GM21515 (cell line): ENCODE data around the gene PAOX.

Experiments used
- ATAC-seq: cut with Tn5 transposase; IDR thresholded peaks from one replicate; pipeline ENCODE4 v1.9.1; 2021; ENCODE audit not compliant: unreplicated experiment

The PAOX gene

DNA sequence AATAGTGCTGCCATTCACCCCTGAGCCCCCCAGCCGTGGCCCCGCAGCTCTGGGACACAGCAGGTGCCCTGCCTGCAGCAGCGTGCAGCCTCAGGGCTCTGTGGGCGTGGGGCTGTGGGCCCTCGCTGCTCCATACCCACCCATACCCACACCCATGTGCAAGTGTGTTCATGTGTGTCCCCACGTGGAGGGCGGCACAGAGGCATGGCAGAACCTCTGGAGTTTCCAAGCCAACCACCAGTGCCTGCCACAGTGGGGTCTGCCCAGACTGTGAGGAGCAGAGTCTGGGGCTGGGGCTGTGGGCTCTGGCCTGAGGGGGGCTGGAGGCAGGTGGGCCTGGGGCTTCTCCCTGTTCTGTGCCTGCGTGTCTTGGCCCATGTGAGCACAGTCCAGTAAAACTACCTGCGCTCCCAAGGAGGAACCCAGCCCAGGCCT, 29.5 kb upstream of the PAOX start:
- ATAC-seq = no peak

DNA sequence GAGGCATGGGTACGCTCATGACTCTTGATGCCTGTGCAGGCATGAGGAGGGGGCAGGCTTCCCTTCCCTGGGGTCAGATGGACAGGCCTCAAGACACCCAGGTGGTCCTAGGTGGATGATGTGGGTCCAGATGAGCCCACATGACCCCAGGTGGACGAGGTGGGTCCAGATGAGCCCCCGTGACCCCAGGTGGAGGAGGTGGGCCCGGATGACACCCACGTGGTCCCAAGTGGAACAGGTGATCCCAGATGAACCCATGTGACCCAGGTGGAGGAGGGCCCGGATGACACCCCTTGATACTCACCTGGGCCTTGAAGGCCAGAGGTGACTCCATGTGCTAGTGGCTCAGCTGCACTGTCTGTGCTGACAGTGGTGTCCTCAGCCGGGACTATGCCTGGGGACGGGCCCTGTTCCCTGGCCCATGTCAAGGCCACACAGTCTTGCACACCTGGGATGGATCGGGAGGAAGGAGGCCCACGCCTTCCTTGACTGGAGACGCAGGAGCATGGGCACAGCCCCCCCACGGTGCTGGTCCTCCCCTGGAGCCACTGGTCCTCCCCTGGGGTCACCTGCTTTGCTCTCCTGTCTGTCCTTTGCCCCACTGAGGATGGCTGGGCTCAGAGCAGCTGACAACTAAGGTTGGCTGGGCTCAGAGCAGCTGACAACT, 28.6 kb upstream of the PAOX start:
- no peak for ATAC-seq

DNA sequence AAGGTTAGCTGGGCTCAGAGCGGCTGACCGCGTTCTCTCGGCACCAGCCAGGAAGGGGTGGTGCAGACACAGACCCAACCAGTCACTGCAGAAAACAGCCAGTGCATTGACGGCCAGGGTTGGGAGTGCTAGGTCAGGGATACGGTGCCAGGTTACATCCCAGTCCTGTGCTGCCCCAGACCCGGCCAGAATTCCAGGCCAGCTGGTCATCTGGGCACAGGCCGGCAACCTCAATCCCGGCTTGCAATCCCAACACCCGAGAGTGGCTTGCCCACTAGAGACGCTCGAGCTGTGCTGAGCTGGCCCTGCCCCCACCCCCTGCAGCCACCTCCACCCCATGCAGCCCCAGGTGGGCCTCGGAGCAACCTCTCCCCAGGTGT, 28.1 kb upstream of the PAOX start:
- no peak for ATAC-seq

DNA sequence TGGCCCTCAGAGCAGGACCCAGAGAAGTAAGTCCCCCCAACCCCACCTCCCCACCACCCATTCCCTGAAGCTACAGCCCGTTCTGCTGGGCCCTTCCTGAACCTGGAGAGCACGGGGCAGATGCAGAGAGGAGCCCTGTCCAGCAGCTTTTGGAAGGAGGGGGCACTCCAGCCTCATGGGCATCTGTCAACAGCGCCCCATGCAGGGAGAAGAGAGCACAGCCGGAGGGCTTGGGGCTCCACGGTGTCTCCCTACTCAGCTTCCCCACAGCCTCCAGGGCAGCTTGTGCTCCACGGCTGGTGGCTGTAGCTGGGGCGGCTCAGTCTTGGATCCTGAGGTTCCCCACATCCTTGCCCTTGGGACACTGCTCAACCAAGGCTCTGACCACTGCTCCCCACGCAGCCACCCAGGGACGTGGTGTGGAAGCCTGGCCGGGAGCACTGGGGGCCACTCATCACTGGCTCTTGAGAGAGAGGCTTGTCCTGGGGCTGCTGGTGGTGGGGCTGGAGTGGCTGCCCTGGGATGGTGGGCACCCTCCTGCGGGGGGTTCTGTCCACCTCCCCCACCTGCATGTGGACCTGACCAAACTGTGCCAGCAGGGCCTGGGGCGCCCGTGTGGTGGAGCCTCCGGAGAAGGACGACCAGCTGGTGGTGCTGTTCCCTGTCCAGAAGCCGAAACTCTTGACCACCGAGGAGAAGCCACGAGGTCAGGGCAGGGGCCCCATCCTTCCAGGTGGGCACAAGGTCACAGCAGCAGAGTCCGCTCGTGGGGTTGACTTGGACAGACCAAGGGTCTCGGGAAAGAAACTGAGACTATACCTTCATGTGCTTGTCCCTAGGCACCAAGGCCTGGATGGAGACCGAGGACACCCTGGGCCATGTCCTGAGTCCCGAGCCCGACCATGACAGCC, 27.4 kb upstream of the PAOX start:
- no peak for ATAC-seq

DNA sequence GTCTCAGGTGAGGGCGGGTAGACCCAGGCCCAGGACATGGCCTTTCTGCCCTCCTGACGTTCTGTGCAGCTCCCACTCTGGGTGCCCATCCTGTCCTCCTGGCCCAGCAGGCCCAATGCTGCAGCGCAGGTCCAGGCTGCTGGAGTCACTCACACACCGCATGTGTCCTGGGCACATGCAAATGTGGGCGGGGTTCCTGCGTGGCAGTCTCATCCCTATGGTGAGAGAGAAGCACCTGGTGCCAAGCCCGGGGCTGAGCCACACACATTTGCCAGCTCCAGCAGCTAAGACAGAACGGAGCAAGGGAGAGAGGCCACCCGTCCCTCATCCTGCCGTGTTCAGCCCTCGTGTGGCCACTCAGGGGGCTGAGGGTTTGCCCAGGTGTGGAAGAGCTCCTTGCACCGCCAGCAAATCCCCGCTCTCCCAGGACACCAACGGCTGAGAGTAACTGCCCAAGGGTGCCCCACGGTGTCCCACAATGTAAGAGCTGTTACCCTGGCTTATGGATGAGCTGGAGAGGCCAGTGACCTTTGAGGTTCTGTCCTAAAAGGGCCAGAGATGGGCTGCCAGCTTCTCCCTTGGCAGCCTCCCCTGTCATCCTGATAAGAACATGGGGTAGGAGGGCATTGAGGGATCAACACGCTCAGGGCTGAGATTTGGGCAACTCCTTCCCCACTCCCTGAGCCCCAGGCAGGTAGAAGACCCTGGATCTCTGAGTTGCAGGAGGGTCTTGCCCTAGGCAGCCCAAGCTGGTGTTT, 25.7 kb upstream of the PAOX start:
- no peak for ATAC-seq

DNA sequence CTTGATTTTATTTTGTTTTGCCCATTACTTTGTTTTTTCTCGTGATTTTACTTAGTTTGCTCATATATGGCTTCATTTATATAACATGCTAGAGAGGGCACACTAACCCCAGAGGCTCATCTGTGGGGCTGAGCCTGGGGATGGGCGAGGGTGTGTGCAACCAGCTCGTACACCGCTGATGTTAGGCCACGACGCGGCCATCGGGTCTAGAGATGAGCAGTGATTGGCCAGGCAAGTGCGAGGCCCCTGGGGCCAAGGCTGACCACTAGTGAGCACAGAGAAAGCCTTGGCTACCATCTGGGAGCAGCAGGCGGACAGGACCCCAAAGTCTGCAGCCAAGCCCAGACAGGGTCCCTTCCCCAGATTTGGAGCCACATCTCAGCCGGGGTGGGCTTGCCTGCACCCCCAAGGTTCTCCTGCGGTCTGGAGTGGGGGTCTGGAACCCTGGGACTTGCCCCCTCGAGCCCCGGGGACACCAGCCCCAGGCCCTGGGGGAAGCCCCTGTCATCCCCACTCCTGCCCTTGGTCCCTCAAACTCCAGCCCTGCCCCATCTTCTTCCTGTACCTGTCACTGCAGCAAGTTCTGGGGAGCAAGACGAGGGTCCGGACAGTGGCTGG, 25.0 kb upstream of the PAOX start:
- no peak for ATAC-seq

DNA sequence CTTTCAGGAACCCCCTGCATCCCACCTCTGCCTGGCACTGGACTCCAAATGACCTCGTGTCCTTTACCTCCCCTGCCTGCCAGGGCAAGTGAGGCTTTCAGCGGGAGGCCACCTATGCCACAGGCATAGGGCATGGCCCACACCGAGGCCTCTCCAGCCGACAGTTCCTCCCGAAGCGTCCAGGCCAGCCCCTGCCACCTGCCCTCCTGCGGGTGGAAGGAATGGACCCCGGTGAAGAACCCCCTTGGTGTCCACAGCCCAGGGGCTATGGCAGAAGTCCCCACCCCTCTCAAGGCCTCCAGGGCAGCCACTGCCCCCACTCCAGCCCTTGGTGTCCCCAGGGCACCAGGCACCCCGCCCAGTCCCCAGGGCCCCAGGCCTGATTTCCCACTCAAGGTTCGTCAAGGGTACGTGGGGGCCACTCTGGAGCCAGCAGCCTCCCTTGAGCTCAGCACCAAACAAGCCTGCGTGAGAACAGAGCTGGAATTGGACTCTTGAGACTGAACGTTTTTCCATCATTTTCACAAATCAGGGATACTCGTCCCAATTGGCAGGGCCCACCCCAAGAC, 24.3 kb upstream of the PAOX start:
- no peak for ATAC-seq

DNA sequence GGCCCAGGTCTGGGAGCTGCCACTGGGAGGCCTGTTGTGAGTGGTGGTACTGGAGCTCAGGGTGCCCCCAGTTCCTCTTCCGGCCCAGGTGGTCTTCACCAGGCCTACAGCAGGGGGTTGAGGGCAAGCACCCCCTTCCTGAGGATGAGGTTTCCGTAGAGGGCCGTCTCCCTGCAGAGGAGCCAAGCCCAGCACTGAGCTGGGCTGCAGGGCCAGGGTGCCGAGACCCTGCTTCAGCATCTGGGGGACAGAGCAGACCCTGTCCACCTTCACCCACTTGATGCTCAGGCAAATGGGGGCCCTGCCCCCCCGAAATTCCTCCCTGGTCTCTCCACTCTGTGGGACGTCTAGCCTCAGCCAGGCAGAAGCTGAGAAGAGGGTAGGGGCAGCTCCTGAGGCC, 23.8 kb upstream of the PAOX start:
- no peak for ATAC-seq

DNA sequence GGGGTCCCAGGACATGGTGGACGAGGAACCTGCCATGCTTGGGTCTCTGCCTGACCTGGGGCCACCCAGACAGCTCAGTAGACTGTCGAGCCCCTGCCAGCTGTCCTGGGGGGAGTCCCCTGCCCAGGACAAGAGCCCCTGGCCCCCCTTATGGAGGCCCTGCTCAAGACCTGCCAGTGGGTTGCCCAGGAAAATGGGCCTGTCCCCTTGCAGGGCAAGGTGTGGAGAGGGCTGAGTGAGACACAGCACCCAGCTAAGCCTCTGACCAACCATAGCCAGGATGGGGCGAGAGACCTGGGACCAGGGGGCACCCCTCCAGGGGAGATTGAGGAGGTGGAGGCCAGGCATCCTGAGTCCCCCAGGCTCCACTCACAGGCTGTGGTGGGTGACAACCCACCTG, 23.1 kb upstream of the PAOX start:
- no peak for ATAC-seq

DNA sequence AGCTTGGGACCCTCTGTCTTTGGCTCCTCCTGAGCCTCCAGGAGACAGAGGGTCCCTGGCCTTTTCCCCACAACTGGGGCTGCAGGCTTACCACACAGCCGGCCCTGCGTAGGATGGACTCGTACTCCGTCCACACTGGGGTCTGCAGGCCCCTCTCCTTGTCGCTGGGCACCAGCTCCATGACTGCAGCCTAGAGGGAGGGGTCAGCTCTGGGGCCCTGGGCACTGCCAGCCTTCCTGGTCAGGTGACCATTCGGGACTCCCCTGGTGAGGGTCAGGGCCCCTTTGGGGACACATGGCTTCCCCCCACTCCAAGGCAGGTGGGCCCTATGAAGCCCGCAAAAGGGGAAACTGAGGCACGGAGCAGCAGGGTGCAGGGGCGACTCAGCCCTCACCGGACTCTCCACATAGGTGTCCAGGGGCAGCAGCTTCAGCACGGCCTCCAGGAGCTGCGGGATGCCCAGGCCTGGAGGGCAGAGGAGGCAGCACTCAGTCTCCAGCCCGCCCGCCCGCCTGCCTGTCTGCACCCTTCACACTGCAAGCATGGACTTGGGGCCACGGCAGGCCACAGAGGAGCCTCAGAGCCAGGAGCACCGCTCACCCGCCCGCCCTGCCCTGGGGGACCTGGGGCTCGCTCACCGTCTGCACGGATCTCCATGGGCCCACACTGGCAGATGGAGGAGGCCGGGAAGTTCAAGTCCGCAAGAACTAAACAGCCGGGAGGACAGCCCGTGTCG, 22.3 kb upstream of the PAOX start:
- no peak for ATAC-seq

DNA sequence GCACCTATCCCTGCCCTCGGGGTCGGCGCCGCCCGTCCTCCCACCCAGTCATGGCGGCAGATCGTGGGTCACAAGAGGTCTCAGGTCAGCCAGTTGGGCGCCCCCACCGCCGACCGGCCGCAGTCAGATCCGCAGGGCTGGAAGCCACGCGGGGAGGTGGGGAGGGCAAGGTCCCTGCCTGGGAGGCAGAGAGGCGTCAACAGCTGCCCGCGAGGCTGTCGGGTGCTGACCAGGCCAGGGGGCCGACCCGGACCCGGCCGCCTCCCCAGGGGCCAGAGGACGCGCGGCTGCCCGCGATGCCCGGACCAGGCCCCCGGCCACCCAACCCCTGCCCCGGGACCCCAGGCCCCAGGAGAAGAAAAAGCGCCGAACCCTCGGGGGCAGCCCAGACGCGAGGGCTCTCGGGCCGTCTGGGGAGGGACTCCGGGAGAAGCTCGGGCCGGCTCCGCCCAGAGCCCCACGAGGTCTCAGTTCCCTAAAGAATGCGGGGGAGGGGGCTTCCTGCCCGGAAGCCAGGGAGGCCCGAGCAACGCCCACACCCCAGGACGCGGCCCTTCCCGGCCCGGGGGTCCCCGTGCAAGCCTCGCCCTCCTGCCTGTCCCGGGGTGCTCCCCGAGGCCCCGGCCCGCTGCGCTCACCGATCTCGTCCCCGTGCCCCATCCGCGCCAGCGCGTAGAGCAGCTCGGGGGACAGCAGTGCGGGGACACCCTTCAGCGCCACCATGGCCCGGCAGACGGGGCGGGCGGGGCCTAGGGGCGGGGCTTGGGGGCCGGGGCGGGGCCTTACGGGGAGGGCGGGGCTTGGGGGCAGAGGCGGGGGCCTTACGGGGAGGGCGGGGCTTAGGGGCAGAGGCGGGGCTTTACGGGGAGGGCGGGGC, 21.5 kb upstream of the PAOX start, which contains the start of gene FUOM:
TSS of gene FUOM (minus strand) at position 735 of the 877 bp plus-strand sequence. CDS start at position 723, 12 bp downstream.
- ATAC-seq = peak; percentile 57

DNA sequence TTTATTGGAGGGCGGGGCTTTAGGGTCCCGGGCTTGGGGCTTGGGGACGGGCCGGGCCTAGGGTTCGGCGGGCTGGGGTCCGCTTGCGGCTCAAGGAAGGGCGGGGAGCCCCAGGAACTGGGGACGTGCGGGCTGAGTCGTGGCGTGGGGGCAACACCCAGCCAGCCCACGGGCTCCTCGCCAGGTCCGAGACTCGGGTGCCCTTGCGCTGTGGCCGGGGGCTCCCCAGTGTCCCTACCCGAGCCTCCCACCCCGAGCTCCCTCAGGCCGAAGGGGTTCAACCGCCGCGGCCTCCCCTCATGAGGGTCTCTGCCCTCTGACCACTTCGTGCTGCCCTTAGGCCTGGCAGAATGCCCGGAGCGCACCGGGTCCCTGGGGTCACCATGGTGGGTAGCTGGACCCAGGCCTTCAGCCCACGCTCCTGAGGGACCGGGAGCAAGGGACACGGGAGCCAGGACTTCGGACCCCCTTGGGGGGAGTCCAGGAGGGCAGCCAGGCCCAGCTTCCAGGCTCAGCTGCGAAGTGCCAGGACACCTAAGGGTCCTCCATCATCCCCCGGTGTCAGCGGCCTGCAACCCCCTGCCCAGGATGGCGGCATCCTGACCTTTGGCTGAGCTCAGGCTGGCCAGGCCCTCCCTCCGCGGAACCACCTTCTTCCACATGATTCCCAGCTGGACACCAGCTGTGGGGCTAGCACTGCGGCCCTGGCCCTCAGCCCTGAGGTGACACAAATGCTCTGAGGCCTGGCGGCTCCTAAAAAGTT, 20.7 kb upstream of the PAOX start:
- ATAC-seq = no peak

DNA sequence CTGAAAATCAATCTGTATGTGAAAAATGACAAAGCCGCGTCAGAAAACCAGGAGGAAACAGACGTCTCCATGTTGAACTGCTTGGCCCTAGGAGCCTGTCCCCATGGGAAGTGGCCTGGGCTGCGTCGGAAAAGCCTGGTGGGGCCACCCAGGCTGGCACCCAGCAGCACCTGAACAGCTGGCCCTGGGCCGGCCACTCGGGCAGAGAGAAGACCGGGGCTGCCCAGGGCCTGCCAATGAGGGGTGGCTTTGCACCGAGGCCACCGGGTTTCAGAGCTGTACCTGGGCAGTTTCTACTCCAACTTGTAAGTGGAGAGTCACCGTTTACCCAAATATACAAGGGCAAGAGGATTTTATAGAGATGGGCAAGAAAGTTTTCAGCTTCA, 20.1 kb upstream of the PAOX start:
- no peak for ATAC-seq

DNA sequence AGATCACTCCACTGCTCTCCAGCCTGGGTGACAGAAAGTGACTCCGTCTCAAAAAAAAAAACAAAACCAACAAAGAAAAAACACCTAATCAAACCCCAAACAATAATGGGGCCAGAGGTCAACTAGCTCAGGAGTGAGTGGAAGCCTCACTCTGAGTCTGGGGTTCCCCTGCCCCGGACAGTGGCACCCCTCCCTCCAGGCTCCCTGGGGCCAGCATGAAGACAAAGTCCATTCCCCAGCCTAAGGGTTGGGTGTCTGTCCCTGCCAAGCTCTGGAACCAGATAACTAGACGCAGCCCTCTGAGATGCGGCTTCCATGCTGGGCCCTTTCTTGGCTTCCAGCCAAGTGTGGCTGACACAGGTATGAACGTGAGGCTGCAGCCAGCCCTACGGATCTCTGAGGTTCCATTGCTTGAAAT, 19.5 kb upstream of the PAOX start:
- ATAC-seq = no peak

DNA sequence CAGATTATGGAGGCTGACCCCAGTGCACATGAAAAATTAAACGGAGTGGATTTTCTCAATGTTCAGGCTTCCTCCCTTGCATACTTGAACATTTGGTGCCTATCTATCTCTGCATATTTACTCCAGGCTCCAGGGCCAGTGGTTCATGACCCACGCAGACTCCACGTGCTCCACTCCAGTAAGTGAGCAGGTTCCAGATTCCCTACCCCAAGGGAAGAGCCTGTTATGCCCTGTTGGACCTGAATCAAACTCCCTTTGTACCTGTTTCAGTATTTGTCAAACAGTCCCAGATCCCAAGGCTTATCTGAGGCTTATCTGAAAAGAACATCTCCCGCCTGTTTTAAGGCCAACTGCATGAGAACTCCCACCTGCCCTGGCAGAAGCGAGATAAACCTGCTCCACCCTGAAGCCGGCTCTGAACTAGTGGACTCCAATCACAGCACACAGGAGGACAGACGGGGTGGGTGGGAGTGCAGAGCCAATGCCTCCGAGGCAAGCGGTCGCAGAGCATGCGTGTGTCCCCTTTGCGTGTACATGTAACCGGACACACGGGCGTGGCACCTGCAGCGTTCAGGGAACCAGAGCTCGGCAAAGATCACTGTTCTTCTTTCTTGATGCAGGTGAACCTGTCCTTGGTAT, 19.0 kb upstream of the PAOX start:
- ATAC-seq = no peak

DNA sequence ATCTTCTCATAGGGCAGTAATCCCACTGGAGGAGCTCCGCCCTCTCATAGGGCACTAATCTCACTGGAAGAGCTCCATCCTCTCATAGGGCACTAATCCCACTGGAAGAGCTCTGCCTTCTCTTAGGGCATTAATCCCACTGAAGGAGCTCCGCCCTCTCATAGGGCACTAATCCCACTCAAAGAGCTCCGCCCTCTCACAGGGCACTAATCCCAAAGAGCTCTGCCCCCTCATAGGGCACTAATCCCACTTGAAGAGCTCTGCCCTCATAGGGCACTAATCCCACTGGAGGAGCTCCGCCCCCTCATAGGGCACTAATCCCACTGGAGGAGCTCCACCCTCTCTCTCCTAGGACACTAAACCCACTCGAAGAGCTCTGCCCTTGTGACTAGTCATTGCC, 17.8 kb upstream of the PAOX start:
- ATAC-seq = no peak

DNA sequence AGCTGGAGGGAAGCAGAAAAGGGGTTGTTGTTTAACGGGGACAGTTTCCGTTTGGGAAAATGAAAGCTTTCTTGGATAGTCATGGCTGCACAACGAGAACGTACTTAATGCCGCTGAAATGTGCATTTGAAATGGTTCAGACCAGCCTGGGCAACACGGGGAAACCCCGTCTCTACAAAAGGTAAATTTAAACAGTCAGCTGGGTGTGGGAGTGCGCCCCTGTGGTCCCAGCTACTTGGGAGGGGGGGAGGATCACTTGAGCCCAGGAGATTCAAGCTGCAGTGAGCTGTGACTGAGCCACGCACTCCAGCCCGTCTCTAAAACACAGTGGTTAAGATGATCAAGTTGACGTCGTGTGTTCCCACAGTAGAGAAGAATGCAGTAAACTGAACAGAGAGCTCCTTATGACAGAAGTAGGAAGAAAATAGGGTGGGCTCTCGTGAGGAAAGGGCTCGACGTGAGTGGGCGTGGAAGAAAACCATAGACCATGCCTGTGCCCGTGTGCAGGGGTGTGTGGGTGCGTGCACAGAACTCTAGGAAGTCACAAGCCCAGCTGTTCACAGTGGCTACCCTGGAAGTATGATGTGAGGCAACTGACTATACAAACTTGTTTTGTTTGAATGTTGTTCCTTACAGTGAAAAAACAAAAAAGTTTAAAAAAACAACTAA, 17.2 kb upstream of the PAOX start:
- ATAC-seq = no peak
